Mammary epithelial cell (primary cell): ENCODE data around the gene JPH3.

ENCODE experiments used
- CTCF ChIP-seq, 2 donors: IDR thresholded peaks in 1 of 2; conservative IDR thresholded peaks in 1 of 2; 2 replicates each; pipeline ENCODE4 v1.5.1; 2011 to 2012; ENCODE audit warnings: inconsistent platforms in 2 of 2, low read length in 2 of 2, mild to moderate bottlenecking in 2 of 2, control low read depth in 1 of 2, low read depth in 1 of 2; ENCODE audit not compliant: insufficient read depth in 1 of 2; ENCODE audit errors: extremely low read depth in 1 of 2
- EZH2 ChIP-seq: IDR thresholded peaks from 2 replicates; pipeline ENCODE4 v1.6.1; 2012; ENCODE audit warnings: low read length, inconsistent platforms, borderline replicate concordance

- no peak for TF ChIP-seq CTCF (conservative IDR thresholded peaks at IDR 0.05 in 1 of 2, IDR thresholded peaks at IDR 0.05 in 1 of 2; ENCODE audit: extremely low read depth in 1 of 2, insufficient read depth in 1 of 2, low read depth in 1 of 2, low read length in 2 of 2)
- TF ChIP-seq EZH2 = no peak
These were observed 93.2 kb downstream of the JPH3 start for GRCh38 chr16:87695534-87695933.
